GM19397 (cell line): Measurements from ENCODE around the gene RFPL3.
"Not testable (repeated sequence)": the region's sequence is repeated elsewhere in the genome, so short reads cannot be mapped to it uniquely, and the experiment has no call there.

Source experiments
- ATAC-seq: cut with Tn5 transposase; IDR thresholded peaks from one replicate; pipeline ENCODE4 v1.9.1; 2021; ENCODE audit warnings: mild to moderate bottlenecking, moderate library complexity; ENCODE audit not compliant: unreplicated experiment

RFPL3 gene

DNA sequence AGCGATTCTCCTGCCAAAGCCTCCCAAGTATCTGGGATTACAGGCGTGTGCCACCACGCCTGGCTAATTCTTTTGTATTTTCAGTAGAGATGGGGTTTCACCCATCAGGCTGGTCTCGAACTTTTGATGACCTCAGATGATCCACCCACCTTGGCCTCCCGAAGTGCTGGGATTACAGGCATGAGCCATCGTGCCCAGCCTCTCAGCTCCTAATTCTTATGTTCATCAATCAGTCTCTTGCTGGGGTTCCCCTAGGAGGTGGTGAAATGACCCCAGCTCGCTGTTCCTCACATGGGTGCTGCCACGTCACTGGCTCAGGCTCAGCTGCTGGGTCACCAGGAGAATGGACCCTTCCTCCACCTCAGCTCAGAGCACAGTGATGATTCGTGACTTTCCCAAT is at the start of gene RFPL3:
TSS of gene RFPL3 (plus strand) at position 301 of the 400 bp plus-strand sequence. CDS start 205 bp downstream, outside the sequence.
- not testable (repeated sequence) for ATAC-seq

DNA sequence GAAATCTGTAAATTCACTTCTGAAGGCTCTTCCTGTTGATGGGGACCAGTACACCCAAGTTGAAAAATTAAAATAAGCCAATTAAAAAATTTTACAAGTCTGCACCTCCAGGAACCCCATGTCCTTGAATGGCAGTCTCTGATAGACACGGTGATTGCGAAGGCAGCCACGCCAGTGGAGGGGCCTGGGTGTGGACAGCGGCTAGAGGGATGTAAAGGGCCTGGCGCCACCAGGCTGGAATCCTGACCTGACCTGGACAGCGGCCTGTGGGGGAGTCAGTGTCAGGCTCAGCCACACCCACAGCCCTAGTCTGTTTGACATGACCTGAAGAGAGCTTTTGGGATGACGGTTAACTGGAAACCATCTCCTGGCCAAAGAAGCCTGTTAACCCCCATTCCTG is 49.5 kb upstream of the RFPL3 start:
- no peak for ATAC-seq

DNA sequence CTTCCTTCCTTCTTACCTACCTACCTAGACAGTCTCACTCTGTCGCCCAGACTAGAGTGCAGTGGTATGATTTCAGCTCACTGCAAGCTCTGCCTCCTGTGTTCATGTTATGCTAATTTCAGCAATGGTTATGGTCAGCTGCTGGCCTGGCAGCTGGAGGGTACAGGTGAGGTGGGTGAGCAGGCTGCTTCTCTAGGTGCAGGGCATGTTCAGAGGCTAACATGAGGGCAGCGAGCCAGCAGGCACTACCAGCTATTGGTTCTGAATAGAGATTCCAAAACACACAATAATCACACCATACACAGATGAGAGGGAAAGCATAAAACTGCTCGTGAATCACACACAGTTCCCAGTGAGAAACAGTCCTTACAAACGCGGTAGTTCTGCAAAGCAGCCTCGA is 48.7 kb upstream of the RFPL3 start:
- ATAC-seq = no peak

DNA sequence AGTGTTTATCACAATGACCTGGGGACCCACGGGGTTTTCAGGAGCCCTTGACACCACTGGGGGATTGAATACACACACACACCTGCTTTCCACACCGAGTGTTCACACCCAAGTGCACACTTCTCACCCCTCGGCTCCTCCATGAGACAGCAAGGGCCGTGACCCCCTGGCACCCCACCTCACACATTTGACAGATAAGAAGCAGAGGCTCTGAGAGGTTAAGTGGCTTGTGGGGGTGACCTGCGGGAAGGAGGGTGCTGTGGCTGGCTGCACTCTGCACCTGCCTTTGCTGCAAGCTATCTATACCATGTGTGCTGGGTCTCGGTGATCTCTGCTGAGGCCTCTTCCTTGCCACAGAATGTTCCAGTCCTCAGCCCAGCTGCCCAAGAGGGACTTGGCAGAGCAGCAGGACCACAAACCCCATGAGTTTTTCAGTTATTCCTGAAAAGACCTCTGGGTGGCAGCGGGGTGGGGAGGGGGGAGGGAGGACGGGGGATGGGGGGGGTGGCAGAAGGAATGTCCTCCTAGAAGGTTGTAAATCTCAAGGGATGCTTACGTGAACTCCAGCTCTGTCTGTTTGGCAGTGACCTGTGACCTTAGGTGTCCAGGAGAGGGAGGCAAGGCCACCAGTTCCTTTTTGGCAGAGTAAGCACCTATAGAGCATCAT is 47.9 kb upstream of the RFPL3 start:
- ATAC-seq = no peak

DNA sequence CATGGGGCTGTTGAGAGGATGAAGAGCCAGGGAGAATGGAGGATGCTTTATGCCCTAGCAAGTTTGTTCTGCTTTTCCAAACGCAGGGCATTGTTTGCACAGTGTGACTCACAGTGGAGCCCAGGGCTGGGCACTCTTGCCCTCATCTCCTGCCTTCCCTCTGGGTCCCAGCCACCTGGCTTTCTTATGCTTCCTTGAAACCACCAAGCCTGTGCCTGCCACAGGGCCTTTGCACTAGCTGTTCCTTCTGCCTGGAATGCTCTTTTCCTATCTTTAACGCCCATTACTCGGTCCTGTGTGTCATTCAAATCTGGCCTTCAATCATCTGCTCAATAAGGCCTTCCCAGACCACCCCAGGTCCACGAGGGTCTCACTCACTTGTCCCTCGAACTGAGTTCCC is 46.9 kb upstream of the RFPL3 start:
- ATAC-seq = no peak

DNA sequence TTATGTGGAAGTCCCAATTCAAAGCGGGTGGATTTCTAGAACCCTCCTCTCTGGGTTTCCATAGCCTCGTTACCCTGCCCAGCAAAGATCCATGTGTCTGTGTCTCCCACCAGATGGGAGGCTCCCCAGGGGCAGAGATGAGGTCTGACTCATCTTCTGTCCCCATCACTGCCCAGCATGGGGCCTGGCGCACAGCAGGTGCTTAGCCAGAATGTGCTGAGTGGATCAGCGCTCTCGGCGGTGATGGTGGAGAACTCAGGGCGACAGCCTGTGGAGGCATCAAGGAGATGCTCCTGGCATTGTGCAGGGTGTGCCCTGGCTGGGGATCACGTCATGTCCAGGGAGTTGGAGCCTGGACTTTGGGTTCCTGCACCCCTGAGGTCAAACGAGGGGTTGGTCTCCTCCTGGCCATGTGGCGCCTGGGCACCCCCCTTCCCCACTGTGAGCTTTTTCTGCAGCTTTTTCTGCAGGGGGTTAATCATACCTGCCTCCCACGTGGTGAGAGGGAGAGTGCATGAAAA is 46.1 kb upstream of the RFPL3 start:
- no peak for ATAC-seq

DNA sequence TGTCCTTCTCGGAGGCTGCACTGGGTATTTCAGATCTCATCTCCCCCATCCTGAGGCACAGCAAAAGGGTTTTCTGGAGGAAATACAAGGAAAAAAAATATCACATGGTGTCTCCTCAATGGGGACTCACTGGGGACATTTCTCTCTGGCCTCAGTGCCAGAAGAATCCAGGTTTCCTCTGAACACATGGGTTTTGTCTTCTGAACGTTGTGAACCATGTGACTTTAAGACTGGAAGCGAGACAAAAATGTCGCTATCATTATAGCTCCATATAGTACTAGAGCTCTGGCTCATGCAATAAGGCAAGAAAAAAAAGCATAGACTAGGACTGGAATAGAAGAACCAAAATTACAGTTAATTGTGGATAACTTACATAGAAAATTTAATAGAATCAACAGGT is 44.9 kb upstream of the RFPL3 start:
- ATAC-seq = no peak

DNA sequence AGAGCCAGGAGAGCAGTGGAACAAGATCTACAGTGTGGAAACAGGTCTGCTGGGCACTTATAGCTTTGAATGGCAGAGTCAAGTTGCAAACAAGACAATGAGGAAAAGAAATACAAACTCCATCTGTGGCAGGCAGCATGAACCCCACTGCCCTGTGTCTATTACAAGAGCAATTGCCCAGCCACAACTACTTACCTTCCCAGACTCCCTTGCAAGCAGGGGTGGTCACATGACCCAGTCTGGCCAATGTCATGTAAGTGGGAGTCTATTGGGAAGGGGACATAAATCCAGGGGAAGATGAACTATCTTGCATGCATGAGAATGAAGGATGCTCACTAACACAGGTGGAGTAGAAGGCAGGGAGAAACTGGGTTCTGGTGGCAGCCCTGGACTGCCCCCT is 44.1 kb upstream of the RFPL3 start:
- no peak for ATAC-seq

DNA sequence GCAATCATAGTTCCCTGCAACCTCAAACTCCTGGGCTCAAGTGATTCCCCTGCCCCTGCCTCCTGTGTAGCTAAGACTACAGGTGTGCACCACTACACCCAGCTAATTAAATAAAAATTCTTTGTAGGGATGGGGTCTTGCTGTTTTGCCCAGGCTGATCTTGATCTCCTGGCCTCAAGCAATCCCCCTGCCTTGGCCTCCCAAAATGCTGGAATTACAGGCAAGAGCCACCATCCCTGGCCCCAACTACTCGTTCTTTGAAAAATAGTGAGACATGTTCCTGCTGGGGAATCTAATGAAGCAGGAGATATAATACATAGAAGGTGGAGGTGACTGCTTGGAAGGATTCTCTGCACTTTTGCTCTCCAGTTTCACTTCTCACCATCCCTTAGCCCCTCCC is 40.1 kb upstream of the RFPL3 start:
- ATAC-seq = no peak

DNA sequence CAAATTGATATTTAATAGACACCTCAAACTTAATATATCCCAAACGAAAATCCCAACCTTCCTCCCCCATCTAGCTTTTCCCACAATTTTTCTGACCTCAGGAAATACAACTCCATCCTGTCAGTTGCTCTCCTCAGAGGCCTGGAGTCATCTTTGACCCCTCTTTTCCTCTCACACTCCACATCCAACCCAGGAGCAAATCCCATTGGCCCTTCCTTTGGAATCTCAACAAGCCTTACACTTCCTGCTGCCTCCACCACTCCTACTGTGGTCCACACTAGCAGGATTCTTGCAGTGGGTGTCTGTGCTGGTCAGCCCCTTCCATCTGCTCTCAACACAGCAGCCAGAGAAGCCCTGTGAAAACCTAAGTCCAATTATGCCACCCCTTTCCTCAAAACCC is 39.3 kb upstream of the RFPL3 start:
- no peak for ATAC-seq

DNA sequence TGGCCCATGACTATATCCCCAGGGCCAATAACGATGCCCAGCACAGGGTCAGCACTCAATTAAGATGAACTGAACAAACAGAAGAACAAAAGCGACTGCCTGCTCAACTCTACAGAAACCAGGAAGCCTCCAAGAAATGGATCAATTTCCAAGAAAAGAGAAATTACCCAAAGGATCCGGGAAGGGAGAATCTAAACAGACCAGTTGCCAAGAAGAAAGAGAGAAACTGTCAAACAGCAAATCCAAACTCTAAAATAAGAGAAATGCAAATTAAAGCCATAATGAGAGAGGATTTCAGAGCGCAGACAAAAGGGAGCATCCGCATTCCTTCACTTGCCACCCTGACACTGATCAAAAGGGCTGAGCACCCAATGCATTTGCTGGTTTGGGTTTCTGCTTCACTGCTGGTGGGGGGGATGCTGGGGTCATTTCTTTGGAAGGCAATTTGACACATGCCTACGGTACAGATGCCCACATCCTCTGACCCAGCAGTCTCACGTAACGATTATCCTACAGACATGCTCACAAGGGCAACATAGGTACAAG is 37.7 kb upstream of the RFPL3 start:
- no peak for ATAC-seq

DNA sequence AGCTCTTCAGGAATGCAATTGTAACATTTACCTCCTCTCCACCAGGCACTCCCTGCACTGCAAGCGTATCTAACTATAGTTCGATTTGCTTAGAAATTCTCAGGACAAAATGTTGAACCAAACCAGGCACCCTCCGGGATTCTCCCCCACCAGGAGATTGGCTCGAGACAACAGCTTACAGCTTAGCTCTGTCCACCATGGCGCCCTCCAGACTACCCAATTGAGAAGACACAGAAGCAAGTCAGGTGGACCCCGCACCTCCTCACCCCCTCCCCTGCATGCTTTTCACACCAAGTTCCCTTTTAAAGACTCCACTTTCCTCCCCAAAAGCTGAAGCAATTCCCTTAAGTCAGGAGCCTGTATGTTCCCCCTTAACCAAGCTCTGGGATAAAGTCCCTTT is 34.7 kb upstream of the RFPL3 start:
- no peak for ATAC-seq

DNA sequence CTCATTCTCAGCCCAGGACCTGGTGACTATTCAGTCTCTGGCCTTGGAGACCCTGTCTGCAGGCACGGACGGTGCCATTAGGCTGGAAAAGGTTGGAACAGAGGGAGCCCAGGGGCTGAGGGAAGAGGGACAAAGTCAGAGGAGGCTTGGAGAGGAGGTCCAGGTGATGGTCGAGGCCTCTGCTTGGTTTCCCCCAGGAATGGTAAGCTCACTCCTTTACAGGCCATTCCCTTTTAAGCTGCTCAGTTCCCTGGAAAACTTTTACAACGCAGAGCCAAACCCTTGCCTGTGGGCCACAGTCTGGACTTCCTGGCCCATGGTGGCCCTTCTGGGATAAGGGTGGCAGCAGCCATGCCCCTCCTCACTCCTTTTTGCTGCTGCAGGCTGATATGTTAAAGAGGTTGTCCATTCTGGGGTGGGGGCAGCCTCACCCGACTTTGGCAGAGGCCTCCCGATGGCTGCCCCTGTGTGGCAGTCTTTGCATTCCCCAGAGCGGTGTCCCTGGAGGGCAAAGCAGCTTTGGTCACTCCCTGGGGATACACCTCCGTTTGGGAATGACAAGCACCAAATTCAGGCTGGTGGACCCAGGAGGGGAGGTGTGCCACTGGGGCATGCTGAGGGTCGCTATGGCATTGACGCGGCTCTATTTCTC is 34.0 kb upstream of the RFPL3 start:
- no peak for ATAC-seq

DNA sequence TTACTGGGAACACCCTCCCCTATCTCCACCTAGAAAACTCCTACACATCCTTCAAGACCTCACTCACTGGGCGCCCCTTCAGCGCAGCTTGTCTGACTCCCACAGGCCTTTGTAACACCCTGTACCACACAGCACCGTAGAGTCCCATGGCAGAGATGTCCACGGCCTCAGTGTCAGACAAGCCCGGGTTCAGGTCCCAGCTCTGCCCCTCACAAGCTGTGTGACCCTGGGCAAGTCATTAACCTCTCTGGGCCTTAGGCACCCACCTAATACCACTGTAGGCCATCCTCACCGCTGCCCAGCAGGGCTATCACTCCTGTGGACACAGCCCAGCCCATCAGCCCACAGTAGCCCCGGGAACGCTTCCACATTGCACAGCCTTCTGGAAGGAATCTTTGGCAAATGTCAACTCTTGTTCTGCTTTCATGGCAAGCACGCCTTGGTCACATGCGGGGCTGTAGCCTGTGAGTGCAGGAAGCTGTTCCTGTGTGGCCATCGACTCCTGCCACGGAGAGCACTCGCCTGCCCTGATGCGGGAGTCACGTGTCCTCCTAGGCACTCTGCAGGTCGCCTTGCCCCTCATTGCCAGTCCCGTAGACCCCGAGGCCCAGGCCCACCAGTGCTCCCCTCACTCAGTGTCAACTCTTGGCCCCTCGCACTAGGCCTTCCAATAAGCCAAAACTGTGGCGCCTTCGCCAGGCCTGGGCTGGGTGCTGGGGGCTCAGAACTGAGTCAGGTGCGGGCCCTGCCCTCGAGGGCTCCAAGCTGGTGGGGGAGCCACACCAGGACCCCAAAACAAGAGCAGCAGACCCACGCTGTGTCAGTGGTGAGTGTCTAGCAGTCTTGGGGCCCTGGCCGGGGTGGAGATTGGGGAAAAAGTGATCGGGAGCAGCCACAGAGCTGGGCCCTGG is 32.9 kb upstream of the RFPL3 start:
- no peak for ATAC-seq

DNA sequence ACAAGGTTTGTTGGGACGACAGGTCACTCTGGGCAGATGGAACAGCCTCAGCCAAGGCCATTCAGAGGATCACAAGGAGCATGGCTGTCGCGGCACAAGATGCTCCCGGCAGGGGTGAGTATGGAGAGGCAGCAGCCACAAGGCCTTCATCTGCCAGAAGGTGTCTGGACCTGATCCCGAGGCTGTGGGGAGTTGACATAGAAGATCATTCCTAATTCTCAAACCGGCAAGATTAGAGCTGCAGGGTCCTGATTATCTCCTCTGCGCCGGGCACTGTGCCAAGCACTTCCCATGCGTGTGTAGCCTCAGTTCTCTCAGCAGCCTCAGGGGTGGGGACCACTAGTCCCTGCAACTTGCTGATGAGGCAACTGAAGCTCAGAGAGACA is 32.3 kb upstream of the RFPL3 start:
- no peak for ATAC-seq

DNA sequence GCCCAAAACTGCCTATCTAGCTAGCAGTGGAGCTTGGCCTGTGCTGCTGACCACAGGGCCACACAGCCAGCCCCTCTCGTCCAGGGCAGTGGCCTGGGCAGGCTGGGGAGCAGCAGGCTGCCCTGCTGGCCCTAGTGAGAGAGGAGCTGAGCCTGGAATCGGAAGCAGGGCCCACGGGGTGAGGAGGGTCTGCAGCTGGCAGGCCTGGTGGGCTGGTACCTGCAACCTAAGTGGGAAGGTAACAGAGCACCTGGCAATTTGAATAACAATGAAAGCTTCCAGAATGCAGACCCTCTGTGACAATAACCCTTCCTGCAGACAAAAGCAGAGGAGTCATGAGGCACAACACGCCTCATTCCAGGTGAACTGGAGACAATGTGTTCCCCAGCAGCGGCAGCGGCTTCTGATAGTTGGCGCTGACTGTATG is 31.8 kb upstream of the RFPL3 start:
- no peak for ATAC-seq

DNA sequence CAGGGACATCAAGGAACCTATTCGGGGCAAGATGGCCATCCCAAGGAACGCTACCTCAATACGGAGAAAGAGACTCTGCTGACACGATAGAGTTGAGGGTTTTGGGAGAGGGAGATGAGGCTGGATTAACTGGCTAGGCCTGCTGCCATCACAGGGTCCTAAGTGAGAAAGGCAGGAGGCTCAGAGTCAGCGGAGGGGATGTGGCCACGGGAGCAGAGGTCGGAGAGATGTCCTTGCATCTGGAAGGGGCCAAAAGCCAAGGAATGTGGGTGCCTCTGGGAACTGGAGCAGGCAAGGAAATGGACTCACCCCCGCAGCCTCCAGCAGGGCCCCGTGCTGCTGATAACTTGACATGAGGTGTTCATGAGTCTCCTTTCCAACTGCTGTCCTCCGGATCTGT is 31.0 kb upstream of the RFPL3 start:
- ATAC-seq = no peak

DNA sequence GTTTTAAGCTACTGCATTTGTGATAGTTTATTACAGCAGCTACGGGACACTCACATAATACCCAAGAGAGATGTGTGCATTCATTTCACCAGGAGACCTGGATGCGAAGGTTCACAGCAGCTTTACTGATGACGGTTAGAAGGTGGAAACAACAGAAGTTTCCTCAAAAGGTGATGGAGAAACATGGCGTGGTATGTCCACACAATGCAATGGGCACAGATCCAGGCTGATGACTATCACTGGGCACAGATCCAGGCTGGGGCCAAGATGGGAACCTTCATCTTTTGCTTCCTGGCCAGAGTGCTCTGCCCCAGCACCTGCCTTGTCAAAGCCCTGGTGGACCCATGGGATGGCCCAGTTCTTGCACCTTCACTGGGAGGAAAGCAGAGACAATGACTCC is 30.6 kb upstream of the RFPL3 start:
- ATAC-seq = no peak

DNA sequence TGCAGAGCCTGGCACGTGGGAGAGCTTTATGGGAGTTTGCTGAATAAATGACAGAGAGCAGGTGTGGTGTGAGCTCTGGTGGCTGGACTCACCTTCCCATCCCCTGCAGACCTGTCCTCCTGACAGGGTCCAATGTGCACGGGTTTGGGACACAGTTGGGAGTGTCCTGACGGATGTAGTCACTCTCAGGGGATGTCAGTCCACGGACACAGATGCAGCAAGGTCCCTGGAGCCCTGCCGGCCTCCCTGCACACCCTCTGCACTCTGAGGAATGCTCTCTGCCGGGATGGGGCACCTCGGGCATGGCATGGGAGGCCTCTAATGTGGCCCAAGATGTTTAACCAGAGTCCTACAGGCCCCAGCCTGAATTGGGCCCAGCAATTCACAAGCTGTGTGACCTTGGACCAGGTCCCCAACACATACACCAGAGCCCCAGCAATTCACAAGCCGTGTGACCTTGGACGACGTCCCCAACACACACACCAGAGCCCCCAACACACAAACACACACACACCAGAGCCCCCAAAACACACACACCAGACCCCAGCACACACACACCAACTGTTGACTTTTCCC is 30.0 kb upstream of the RFPL3 start:
- ATAC-seq = no peak

DNA sequence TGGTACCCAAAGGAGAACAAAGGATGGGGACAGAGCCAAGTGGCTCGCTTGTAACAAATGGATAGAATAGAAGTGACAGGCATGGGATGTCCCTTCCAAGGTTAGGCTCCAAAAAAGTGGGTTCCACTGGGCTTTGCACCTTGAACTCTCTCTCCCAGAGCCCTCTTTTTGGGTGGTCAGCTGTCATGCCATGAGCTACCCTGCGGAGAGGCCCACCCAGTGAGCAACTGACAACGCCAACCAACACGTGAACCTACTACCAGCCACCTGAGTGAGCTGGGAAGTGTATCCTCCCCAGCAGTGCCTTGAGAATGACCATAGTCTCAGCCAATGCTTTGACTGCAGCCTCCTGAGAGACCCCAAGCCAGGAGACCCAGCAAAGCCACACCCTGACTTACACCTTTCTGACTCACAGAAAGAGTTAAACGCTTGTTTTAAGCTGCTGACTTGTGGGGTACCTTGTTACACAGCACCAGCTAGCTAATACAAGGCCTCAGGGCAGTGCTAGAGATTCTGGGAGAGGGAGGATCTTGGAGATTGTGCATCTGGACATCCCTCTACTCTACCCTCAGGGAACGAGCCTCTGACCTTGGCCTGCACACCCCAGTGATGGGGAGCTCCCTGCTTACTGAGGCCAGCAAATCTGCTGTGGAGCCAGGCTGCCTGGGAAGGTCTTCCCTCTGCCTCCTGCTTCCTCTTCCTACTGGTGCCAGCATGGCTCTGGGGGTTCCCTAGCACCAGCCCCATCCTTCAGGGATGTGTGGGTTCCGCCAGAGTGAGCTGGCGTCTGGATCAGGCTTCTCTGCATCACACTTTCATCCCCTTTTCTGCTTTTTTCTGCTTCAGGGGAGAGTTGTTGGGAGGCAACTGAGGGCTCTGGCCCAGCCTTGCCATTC is 29.1 kb upstream of the RFPL3 start:
- no peak for ATAC-seq
